GM18873 (cell line): ENCODE results near the gene DAPK2.
"Not testable (repeated sequence)": the region's sequence is repeated elsewhere in the genome, so short reads cannot be mapped to it uniquely, and the experiment has no call there.

Experiments
- ATAC-seq: cut with Tn5 transposase; IDR thresholded peaks from one replicate; pipeline ENCODE4 v1.9.1; 2021; ENCODE audit warnings: mild to moderate bottlenecking, moderate library complexity, moderate number of reproducible peaks; ENCODE audit not compliant: unreplicated experiment, low FRiP score

DAPK2 gene

DNA sequence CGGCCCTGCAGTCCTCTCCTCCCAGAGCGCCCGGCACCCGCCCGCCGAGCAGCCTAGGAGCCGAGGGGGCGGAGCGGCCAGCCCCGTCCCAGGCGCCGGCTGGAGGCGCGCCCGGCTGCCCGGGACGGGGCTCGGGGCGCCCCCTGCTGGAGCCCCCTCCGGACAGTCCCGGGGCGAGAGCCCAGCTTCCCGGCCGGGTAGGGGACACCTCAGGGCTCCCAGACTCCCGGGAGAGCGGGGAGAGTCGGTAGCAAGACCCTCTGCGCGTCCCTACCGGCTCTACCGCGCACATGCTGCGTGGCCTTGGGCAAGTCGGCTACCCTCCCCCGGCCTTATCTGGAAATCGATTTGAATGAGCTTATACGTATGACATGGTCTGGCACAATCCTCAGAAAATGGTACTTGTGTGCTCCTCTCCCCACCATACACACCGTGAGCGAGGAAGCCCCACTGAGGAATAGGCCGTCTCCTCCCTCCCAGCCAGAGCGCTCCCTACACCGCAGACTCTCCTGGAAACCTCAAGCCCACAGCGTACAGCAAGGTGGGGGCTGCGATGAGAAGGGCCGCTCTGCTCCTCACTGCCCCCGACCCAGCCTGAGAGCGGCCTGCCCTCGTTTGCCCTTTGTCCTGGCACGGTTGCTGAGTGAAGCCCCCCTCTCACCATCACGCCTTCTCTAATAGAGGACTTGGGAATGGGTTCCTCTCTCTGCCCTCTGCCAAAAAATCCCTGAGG lies at the start of gene DAPK2:
DAPK2 (minus strand) TSS at position 65 of the 733 bp plus-strand sequence. CDS start 6,224 bp downstream, outside the sequence.
- ATAC-seq: no peak

GRCh38 chr15:64095431-64095794 lies 49.1 kb upstream of the DAPK2 start:
- no peak for ATAC-seq

DNA sequence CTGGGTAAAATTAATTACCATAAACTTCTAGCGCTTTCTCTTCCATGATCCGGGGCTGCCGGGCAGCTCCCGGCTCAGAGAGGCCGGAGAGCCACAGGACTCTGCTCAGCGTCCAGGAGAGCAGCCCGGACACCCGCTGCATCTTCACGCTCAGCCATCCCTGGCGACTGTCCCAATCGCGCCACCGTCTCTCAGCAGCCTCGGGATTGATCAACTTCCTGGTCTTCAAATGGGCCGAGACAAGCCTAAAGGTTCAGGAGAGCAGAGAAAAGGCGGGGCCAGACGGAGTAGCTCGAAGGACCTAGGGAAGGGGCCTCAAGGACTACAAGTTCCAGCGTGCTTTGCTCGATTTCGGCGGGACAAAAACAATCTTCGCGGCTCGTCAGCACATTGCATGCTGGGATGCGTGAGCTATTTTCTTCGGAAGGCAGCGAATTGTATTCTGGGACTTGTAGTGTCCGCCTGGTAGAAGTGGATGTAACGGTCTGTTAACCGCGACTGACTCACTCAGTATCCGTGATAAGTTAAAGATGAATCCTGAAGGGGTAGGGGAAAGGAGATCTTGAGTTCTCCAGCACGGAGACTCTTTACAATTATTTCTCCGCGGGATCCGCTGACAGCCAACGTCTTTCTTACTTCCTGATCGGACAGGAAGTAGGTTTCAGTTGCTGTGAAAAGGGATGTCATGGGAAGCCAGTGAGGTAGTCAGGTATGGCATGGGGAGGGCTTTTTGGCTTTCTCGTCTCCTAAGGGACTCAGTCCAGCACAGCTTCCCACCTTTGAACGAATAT lies 47.5 kb upstream of the DAPK2 start, which contains the start of gene CIAO2A:
CIAO2A (minus strand) TSS at position 212 of the 791 bp plus-strand sequence; CDS start at position 142, 70 bp downstream.
- ATAC-seq: peak; percentile 50

GRCh38 chr15:64092864-64093626 lies 46.8 kb upstream of the DAPK2 start:
- ATAC-seq: no peak

- no peak for ATAC-seq
These were observed 46.0 kb upstream of the DAPK2 start for GRCh38 chr15:64092075-64092820.

DNA sequence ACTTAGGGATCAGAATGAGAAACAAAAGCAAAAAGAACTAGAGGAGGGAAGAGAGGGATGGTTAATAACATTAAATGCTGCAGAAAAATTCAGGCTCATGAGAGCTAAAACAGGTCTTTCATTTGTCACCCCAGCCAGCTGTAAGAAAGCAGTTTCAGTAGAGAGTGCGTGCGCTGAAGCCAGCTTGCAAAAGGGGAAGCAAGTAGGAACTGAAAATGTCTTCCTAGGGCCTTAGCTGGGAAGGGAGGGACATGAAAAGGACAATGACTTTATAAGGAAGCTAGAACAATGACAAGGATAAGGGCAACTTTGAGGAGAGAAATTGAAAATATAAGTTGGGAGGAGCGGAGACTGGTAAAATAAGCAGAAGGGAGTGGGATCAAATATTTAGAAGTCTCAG lies 44.2 kb upstream of the DAPK2 start:
- no peak for ATAC-seq

DNA sequence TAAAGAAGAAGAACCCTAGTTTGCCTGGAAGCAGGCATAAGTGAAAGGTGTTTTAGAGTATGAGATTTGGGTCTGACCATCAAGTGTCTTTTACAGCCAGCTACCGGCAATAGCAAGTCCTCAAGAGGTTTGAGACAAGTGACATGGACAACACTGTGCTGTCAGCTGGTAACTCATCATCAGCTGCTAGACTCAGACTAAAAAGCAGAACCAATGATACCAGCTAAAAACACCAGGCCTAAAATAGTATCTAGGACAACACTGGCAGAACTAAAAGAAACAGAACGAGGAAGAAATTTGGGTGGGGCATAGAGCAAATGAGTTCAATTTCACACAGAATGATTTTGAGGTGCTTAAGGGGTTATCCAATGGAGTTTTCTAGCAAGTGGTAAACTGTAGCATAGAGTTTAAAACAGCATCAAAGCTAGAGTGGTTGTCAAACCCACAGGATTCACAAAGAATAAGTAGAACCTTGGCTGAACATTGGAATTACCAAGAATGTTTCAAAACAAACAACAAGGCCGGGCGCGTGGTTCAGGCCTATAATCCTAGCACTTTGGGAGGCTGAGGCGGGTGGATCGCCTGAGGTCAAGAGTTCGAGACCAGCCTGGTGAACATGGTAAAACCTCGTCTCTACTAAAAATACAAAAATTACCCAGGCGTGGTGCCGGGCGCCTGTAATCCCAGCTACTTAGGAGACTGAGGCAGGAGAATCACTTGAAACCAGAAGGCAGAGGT lies 43.4 kb upstream of the DAPK2 start:
- no peak for ATAC-seq

DNA sequence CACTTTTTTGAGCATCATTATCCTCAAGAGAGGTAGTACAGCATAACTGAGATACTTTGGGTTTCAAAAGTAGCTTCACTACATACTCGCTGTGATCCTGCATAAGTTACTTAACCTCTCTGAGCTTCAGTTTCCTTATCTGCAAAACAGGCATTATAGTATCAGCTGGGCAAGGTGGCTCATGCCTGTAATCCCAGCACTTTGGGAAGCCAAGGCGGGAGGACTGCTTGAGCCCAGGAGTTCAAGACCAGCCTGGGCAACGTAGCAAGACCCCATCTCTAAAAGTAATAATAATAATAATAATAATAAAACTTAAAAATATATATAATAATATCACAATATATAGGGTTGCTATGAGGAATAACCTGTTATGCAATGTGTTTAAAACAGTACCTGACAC lies 36.5 kb upstream of the DAPK2 start:
- no peak for ATAC-seq

GRCh38 chr15:64073496-64073895 lies 27.2 kb upstream of the DAPK2 start:
- not testable (repeated sequence) for ATAC-seq

DNA sequence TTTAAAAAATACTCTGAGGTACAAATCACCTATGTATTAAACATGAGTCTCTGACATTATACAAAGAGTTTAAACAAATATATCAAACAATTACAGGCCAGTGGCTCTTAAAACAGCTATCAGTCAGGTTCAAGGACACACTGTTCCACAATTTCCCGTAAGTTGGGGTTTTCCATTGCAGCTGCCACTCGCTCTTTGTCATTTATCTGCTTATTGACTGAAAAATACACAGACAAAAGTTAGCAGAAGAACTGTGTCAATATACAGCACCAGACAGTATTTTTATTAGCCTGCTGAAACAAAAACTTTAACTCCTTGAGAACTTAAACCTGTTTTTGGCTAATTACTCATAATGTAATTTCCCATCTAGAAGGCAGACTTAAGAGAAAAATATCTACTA lies 26.5 kb upstream of the DAPK2 start:
- ATAC-seq: no peak

DNA sequence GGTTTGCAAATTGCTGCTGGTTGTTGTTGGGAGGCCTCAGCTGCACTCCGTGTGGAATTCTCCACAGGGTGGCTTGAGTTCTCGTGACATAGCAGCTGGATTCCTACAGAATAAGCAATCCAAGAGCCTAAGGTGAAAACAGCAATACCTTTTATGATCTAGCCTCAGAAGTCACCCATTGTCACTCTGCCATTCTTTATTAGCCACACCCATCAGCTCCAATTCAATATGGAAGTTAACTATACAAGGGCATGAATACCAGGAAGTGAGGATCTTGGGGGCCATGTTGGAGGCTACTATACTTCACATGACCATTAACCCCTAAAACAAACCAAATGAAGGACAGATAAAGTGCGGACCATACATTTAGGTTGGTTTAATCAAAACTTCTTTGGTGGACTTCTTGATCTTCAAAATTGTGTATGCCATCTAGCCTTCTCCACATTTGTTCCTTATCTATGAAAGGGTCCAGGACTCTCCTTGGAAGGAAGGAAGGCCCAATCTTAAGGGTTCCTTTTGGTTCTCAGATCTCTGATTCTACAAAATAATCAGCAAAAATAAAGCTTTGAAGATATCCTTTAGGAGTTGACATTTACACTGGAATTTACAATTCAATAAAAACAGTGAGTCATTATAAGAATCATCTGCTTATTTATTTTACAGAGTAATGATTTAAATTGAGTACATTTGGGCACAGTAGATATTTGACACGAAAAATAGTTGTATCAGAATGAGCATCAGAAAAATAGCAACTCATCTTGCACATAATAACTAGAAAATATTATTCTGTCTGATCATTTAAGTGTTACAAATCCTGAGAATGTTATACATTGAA lies 25.9 kb upstream of the DAPK2 start:
- no peak for ATAC-seq

DNA sequence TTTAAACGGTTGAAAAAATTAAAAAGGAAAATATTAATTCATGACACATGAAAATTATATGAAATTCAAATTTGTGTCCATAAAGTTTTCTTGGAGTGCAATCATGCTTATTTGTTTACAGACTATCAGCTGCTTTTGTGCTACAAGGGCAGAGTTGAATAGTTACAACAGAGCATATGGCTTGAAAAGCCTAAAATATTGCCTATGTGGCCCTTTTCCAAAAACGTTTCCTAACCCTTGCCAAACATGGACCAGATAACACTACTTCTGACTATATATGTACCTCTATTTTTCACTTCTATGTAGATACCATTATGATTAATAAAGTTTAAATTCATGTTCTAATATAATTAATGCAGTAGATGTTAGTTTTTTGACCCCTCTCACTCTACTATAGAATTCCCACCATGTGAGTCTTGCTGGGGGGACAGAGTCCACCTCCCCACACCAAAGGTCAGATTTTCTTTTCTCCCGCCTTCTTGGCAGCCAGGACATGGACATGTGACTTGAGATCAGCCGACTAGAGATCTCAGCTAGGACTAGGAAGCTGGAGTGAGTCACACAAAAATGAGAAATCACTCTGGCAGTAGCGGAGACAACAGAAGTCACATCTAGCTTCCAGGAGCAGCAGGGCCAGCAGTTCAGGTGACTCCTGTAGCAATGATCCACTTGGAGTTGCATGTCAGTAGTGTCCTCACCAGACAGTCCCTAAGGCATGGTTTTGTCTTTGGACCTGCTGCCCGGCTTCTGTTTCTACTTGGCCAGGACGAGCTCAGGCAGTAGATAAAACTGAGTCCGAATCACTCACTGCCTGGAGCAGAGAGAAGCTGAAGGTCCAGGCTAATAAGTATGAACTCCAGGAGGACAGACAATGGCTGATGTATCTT lies 24.9 kb upstream of the DAPK2 start:
- no peak for ATAC-seq

GRCh38 chr15:64070106-64070505 lies 23.8 kb upstream of the DAPK2 start:
- no peak for ATAC-seq

GRCh38 chr15:64068133-64068532 lies 21.8 kb upstream of the DAPK2 start:
- ATAC-seq: no peak

- ATAC-seq: no peak
These were observed 21.3 kb upstream of the DAPK2 start for GRCh38 chr15:64067564-64068030.

- no peak for ATAC-seq
These were observed 20.2 kb upstream of the DAPK2 start for GRCh38 chr15:64066451-64066850.

DNA sequence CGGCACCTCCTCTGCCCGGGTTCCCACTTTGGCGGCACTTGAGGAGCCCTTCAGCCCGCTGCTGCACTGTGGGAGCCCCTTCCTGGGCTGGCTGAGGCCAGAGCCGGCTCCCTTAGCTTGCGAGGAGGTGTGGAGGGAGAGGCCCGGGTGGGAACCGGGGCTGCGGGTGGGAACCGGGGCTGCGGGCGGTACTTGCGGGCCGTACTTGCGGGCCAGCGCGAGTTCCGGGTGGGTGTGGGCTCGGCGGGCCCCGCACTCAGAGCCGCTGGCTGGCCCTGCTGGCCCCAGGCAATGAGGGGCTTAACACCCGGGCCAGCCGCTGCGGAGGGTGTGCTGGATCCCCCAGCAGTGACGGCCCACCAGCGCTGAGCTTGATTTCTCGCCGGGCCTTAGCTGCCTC lies 14.4 kb upstream of the DAPK2 start:
- no peak for ATAC-seq

GRCh38 chr15:64059104-64059503 lies 12.8 kb upstream of the DAPK2 start:
- ATAC-seq: not testable (repeated sequence)
